DOHH2 (cell line): Measurements from ENCODE around the gene NIPBL.

Source experiments
- H3F3A ChIP-seq: fragments of 200-600 bp; sonication (generic), shearing (Covaris generic); 2 replicates; pipeline ENCODE4 v1.6.0; 2016; ENCODE audit warnings: antibody characterized with exemption, mild to moderate bottlenecking; ENCODE audit not compliant: control insufficient read depth, insufficient read depth
- H3K27ac ChIP-seq: fragments of 200-600 bp; sonication (generic); 2 replicates; pipeline ENCODE4 v1.5.1; 2014; ENCODE audit warnings: low read depth, mild to moderate bottlenecking, low read length, moderate library complexity
- H3K27me3 ChIP-seq: fragments of 200-600 bp; sonication (generic); 2 replicates; pipeline ENCODE4 v1.6.1; 2014; ENCODE audit warnings: mild to moderate bottlenecking, low read length, mixed read lengths; ENCODE audit not compliant: control insufficient read depth
- H3K36me3 ChIP-seq: fragments of 200-600 bp; sonication (generic); 2 replicates; pipeline ENCODE4 v1.6.1; 2014; ENCODE audit warnings: mild to moderate bottlenecking, low read length, moderate library complexity, mixed read lengths; ENCODE audit not compliant: control insufficient read depth
- H3K4me1 ChIP-seq: fragments of 200-600 bp; sonication (generic); 2 replicates; pipeline ENCODE4 v1.6.1; 2014; ENCODE audit warnings: mild to moderate bottlenecking, low read length, mixed read lengths; ENCODE audit not compliant: control insufficient read depth
- H3K4me2 ChIP-seq: fragments of 200-600 bp; sonication (generic); 2 replicates; pipeline ENCODE4 v1.6.0; 2014; ENCODE audit warnings: mild to moderate bottlenecking, low read length, moderate library complexity
- H3K4me3 ChIP-seq: fragments of 200-600 bp; sonication (generic); 2 replicates; pipeline ENCODE4 v1.5.1; 2014; ENCODE audit warnings: mild to moderate bottlenecking, low read length, mixed read lengths
- H3K79me2 ChIP-seq: fragments of 200-600 bp; sonication (generic); 2 replicates; pipeline ENCODE4 v1.6.1; 2014; ENCODE audit warnings: mild to moderate bottlenecking, low read length, mixed read lengths; ENCODE audit not compliant: control insufficient read depth
- H3K9me2 ChIP-seq: fragments of 200-600 bp; sonication (generic); replicated peaks from 2 replicates; pipeline ENCODE4 v1.6.1; 2014; ENCODE audit warnings: mild to moderate bottlenecking, low read length, mixed read lengths; ENCODE audit not compliant: control insufficient read depth
- H3K9me3 ChIP-seq: fragments of 200-600 bp; sonication (generic); 2 replicates; pipeline ENCODE4 v1.6.1; 2014; ENCODE audit warnings: antibody characterized with exemption, low read length, mixed read lengths; ENCODE audit not compliant: control insufficient read depth, insufficient read depth
- H4K20me1 ChIP-seq: fragments of 200-600 bp; sonication (generic); 2 replicates; pipeline ENCODE4 v1.6.0; 2014; ENCODE audit warnings: low read depth, mild to moderate bottlenecking, antibody characterized with exemption, low read length, moderate library complexity; ENCODE audit not compliant: control insufficient read depth, insufficient read depth
- CTCF ChIP-seq: fragments of 200-600 bp; sonication (generic); IDR thresholded peaks from one replicate; pipeline ENCODE4 v1.5.1; 2014; ENCODE audit warnings: antibody characterized with exemption, mild to moderate bottlenecking, low read depth, low read length; ENCODE audit not compliant: poor library complexity, severe bottlenecking
- EZH2phosphoT487 ChIP-seq: fragments of 200-600 bp; sonication (generic); IDR thresholded peaks from 2 replicates; pipeline ENCODE4 v1.6.1; 2017; ENCODE audit warnings: borderline replicate concordance, mild to moderate bottlenecking, antibody characterized with exemption, low read length, moderate library complexity, mixed read lengths

Gene NIPBL

GRCh38 chr5:36877667-36878391 lies 1.3 kb downstream of the NIPBL start:
- Histone ChIP-seq H3K27ac (peak overlapping the region; percentile 87), H3K4me1 (peaks cover 45% of the 10 kb centered on the region), H3K79me2 (peaks cover 97% of the 10 kb centered on the region), H3K4me3 (peak overlapping the region; percentile 91), H3K9me3 (no peaks in the 10 kb centered on the region), H3K9me2 (no peaks in the 10 kb centered on the region), H3K4me2 (peak overlapping the region; percentile 94), H4K20me1 (peaks cover 38% of the 10 kb centered on the region), H3F3A (peaks cover 7% of the 10 kb centered on the region; the same call in 1 of the 2 replicates), H3K36me3 (peaks cover 33% of the 10 kb centered on the region), H3K27me3 (no peaks in the 10 kb centered on the region)
- TF ChIP-seq EZH2phosphoT487 (no peak), CTCF (no peak)

- Histone ChIP-seq H3F3A (peaks cover 7% of the 10 kb centered on the region; the same call in 1 of the 2 replicates), H3K27ac (no peak overlapping the region), H3K4me2 (peak overlapping the region; percentile 94), H3K9me3 (no peaks in the 10 kb centered on the region), H3K79me2 (peaks cover 97% of the 10 kb centered on the region), H3K27me3 (no peaks in the 10 kb centered on the region), H3K36me3 (peaks cover 29% of the 10 kb centered on the region), H3K4me3 (peak overlapping the region; percentile 91), H3K9me2 (no peaks in the 10 kb centered on the region), H4K20me1 (peaks cover 34% of the 10 kb centered on the region), H3K4me1 (peaks cover 40% of the 10 kb centered on the region)
- TF ChIP-seq EZH2phosphoT487 (no peak), CTCF (no peak)
These were observed 2.0 kb downstream of the NIPBL start for GRCh38 chr5:36878392-36879082.

- H3K4me3 ChIP-seq = peak overlapping the region; percentile 91
- no peaks in the 10 kb centered on the region for H3K27me3 ChIP-seq
- H3K9me3 ChIP-seq = no peaks in the 10 kb centered on the region
- H3K36me3 ChIP-seq = peaks cover 33% of the 10 kb centered on the region
- no peak for TF ChIP-seq EZH2phosphoT487
- TF ChIP-seq CTCF = no peak
- peaks cover 35% of the 10 kb centered on the region for H3K4me1 ChIP-seq
- H3K4me2 ChIP-seq = peak overlapping the region; percentile 94
- H3K9me2 ChIP-seq = no peaks in the 10 kb centered on the region
- H3K27ac ChIP-seq = no peak overlapping the region
- H4K20me1 ChIP-seq = peaks cover 38% of the 10 kb centered on the region
- H3F3A ChIP-seq = peaks cover 5% of the 10 kb centered on the region; the same call in 1 of the 2 replicates
- H3K79me2 ChIP-seq = peaks cover 97% of the 10 kb centered on the region
These were observed 2.9 kb downstream of the NIPBL start for GRCh38 chr5:36879274-36880033.
